NCI-H1092 (cell line): ENCODE results near the gene LRRC30.

Experiments
- DNase-seq: peaks from one replicate; lab custom pipeline; 2025; lab: John Stamatoyannopoulos, UW

The LRRC30 gene

DNA sequence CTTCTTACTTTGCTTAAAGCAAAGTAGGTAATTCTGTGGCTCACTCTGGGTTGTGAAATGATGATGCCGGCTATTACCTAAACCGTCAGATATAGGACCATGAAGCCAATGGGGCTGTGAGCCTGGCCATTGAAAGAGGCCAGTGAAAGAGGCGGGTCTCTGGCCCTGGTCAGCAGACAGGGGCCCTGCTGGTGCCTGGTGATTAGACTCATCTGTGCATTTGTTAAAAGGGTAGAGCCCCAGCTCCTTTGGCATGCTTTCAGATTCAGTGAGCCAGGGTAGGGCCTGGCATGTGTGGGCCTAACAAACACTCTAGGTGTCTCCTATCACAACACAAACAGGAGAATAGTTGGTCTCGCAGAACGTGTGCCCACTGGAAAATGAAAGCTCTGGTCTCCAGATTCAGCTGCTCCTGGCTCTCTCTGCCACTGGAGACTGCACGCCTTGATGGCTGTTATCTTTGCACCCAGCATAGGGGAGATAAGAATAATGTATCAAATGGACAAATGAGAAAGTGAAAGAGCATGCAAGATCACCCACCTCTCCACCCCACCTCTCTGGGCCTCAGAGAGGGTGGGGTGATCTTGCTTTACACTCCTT, 6.9 kb downstream of the LRRC30 start:
- DNase-seq, result no peak

GRCh38 chr18:7242926-7243325, 12.0 kb downstream of the LRRC30 start:
- DNase-seq, result no peak

DNA sequence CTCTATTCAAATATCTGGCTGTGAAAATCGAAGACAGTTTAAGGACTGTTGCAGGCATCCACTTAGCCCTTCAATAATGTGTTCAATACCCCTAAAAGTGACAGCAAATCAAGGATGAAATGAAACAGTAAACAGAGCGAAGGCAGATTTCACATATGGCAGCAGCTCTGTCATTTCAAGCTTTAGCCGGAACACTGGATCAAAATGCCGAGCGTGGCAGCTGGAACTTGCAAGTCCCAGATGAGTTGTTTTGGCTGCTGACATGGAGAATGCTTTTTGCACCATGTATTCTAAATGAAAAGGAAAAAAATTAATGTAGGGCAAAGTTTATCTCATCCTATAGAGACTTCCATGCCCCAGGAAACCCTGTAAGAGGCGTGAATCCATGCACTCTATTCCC, 18.0 kb downstream of the LRRC30 start:
- no peak for DNase-seq

GRCh38 chr18:7254163-7254562, 23.3 kb downstream of the LRRC30 start:
- DNase-seq, result no peak

- no peak for DNase-seq
Observed at GRCh38 chr18:7255054-7255453, 24.2 kb downstream of the LRRC30 start.

- no peak for DNase-seq
Observed at GRCh38 chr18:7255643-7256042, 24.8 kb downstream of the LRRC30 start.

DNA sequence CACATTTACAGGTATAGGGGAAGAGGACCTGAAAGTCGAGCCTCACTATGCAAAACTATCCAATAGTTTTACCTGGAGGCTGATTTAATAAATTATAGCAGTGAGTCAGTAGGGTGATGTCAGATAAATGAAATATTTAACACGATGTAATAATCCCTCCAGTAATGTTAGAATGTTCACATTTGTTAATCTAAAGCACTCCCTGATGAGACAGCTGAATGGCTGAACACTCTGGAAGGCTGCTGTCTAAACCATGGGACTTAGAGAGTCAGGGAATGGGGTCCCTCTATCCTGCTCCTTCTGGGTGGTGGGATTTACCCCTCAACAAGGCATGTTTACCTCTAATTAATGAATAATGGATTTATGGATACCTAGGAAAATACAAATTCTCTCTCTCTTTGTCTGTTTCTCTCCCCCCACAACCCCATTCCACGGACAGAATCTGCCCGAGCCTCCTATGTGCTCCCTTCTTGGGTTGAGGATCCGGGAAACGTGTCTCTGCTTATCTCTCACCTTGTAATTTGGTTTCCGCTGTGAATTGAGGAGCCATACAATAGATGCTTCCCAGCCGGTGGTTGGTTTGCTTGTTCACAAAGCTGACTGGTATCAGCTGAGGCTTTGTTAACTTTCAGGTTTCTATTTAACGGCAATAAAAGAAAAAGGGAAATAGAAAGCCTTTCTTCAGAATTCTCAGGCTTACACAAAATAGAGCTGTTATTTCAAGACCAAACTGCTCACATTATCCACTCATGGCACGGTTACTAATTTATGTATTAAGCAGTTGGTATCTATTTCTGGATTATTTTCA, 25.9 kb downstream of the LRRC30 start:
- no peak for DNase-seq

DNA sequence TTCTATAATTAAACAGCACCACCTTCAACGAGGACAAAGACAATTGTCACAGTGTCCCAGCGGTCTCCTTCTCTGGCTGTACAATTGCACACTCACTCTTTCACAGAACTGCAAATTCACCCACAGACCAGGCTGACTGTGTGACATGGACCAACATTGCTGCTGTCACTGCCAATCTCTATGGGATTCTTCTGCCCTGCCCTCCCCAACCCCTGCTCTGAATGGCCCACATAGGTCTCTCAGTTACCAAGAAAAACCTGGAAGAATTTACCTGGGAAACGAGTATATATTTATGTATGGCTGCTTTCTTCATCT, 26.5 kb downstream of the LRRC30 start:
- no peak for DNase-seq

DNA sequence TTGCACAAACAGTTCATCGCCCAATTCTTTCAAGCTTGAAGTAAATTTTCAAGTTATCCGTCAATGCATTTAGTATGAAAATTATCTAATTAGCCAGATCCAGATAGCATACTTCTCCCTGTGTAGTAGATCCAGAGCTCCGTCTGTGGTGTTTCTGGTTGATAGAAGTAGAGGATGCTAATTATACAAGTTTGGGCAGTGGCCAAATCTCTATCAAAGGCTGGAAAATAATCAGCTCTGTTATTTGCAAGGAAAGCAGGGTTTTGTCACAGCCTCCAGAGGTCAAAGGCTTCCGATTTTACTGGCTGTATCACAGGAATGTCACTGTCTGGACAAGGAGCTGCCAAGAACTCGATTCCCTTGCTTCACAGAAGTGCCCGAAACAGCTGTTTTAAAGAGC, 28.6 kb downstream of the LRRC30 start:
- no peak for DNase-seq

- no peak for DNase-seq
Observed at GRCh38 chr18:7261199-7261598, 30.3 kb downstream of the LRRC30 start.

- no peak for DNase-seq
Observed at GRCh38 chr18:7267973-7268372, 37.1 kb downstream of the LRRC30 start.

DNA sequence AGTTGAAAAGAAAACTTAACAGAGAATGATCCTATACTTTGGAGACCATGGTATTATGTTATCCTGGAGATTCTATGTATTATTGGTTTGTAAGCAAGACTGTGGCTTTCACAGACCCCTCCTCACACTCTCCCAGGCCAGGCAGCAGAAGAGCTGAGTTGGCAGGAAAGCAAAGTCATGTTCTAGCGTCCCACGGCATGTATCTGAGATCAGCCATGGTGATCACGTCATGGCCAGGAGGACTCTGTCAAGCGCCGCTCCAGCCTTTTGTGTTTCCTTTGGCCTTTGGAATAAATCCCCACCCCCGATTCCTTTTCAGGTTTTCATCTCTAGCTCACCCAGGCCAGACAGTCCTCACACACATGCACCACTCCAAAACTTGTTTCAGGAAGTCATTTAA, 39.1 kb downstream of the LRRC30 start:
- DNase-seq, result no peak

- peak; percentile 10 for DNase-seq
Observed at GRCh38 chr18:7272311-7273049, 41.6 kb downstream of the LRRC30 start.

GRCh38 chr18:7273301-7273921, 42.5 kb downstream of the LRRC30 start:
- DNase-seq, result no peak

DNA sequence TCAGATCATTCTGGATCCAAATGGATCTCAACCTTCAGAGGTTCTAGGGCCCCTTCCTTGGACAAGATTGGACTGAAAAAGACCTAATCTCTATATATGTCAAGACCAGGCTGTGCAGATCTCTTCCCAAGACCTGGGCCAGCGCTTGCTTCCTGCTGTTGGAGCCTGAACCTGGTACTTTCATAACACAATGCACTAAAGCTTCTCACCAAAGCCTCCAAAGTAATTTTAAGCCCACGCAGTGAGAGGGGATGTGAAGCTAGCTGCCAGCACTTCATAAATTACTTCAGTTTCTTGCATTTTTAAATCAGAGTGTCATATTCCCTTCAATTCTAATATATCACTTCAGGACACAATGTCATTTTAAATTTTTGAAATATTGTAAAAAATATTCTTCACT, 50.7 kb downstream of the LRRC30 start:
- DNase-seq, result no peak
